NOMO-1 (cell line): ENCODE measurements around the gene PRPF19.
A peak's percentile ranks its signal among the peaks of the same experiment; 100 is the strongest.

Experiments
- DNase-seq, 2 experiments: peaks; one replicate each; lab custom pipeline; 2025; ENCODE audit not compliant: unreplicated experiment in 2 of 2; lab: John Stamatoyannopoulos, UW

Gene PRPF19

DNA sequence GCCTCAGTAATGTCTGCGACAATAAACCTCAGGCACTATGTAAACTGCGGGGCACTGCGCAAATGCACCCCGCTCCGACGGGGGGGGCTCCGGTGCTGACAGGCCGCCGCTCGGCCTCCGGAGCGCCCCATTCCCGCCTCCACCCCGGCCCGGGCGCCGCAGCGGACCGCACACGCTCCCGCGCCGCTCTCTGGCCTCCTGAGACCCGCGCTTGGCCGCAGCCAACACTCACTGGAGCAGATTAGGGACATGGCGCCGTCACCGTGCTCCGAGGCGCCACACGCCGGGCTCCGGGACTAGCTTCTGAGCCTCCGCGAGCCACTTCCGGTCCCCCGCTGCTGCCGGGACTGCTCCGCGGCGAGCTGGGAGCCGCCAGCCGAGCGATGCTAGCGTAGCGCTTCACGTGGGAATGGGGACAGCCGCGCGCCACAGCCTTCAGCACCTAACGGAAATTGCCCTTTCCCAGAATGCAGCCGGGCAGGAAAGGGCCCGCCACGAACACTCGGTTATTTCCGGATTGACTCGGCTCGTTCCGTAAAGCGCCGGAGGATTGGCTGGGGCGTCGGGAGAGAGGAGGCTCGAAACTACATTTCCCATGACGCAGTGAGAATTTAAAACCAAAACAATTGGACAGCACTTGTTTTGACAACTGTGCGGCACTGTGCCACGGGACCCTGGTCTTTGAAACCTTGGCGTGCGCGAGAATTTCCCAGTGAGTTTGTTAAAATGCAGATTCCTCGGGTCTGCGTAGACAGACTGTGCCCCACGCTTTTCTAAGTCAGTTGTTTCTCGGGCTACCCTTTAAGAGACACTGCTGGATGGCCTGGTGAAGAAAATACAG lies at the start of gene PRPF19:
TSS of gene PRPF19 (minus strand) at position 454 of the 841 bp plus-strand sequence. CDS start at position 251, 203 bp downstream.
- DNase-seq, result peak; percentile 97 to 98

DNA sequence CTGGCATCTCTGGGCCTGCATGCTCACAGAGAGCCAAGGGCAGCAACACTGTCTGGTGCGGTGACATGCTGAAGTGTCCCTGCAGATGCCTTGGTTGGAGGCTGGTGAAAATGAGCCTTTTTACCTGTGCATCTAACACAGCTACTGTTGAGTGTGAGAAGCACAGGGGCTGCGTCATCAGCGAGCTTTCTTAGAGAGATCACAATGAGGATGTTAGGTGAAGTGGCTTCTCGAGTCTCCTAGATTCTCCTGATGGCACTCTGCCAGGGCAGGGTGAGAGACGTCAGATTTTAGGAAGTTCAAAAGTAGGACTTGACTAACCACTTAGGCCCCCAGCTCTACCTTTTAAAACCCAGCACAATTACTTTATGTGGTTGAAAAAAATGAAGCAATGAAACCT lies 49.2 kb upstream of the PRPF19 start:
- peak in 1 of 2 experiments; percentile 11 for DNase-seq

DNA sequence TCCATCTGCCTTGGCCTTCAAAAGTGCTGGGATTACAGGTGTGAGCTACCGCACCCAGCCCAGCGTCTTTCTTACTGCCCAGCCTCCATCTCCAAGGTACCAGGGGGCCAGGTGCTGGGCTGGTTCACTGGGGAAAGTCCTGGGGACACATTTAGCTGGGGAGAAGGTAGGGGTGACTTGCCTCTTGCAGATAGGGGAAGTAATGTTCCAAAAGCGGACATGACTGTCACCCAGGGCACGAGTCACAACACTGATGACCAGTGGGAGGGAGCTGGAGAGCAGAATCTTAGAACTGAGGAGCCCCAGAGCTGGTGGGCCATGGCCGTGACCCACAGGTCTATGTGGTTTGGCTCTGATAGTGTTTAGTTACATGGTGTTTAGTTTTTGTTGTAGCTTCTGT lies 48.0 kb upstream of the PRPF19 start:
- peak; percentile 31 to 50 for DNase-seq

DNA sequence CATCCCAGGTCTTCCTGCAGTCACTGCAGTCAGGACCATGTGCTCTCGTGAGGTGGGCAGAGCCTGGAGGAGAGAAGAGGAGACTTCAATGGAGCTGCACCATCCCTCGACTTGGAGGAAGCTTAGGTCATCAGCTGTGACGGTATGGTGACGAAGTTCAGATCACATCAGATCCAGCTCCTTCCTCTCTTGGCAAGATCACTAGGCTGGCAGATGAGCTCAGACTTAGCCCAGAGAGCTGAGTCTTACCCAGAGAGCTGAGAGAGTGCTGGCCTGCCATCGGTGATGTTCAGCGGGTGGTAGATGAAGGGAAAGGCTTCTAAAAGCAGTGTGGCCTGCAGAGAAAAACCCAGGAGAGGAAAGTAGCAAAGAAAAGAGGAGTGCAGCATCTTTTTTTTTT lies 47.4 kb upstream of the PRPF19 start:
- DNase-seq, result no peak

DNA sequence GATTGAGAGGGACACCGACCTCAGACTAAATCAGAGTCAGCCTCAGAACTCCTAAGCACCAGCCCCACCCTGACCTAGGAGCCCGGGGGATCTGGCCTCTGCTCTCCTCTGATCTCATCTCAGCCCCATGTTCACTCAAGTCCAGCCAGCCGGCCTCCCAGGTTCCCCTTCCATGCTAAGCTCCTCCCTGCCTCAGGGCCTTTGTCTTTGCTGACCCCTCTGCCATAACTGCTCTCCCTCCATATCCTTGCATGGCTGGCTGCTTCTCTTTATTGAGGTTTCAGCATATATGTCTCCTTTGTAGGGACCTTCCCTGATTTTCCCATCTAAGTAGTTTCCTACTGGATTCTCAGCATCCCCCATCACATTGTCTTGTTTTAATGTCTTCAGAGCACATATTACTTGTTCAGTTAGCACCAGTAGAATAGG lies 46.4 kb upstream of the PRPF19 start:
- DNase-seq, result no peak

DNA sequence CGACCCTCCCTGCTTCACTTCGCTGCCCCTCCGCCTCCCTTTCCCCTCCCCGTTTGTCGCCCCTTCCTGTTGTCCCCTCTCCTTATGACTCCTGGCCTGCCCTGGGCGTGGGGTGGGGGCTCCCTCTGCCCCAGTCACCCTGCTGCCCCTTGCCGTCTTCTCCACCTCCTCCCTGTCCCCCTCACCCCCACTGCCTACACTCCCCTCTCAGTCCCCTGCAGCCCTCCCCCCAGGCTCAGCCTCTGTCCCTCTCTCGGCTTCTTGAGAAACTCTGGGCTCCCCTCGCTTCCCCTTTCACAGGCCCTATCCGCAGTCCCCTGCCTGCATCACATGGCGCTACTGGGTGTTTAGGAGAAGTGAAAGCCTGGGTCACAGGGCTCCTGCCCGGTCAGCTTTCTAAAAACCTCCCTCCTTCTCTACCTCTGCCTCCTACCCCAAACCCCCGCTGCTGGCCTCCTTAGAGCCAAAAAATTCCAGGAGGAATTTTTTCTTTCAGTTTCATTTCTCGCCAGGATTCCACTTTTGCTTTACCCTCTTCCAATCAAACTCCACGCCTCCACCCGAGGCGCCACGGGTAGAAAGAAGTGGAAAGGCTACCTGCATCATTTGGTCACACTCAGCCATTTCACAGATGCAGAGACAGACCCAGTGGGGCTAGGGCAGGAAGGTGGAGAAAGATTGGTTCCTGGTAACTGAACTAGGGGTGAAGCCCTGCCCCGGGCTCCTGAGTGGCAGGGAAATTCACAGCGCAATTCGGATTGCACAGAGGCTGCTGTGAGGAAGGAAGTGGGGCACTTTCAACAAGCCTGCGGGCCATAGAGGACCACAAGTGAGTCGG lies 45.7 kb upstream of the PRPF19 start, which contains the start of gene SLC15A3:
TSS of gene SLC15A3 (minus strand) at position 273 of the 838 bp plus-strand sequence. CDS start 625 bp downstream, outside the sequence.
- peak; percentile 92 to 96 for DNase-seq

DNA sequence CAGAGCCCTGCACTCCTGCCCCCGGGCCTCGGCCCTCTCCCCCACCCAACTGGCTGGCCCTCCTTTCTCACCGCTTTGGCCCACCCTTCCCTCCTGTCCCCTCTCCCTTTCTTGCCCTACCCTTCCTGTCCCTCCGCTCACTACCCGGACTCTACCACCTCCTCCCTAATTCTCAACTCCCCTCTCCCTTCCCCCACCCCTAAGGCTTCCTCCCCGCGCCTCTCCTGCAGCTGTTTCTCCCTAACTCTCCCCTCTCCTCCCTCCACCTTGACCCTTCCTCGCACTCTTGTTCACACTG lies 45.2 kb upstream of the PRPF19 start:
- DNase-seq, result peak in 1 of 2 experiments; percentile 20

DNA sequence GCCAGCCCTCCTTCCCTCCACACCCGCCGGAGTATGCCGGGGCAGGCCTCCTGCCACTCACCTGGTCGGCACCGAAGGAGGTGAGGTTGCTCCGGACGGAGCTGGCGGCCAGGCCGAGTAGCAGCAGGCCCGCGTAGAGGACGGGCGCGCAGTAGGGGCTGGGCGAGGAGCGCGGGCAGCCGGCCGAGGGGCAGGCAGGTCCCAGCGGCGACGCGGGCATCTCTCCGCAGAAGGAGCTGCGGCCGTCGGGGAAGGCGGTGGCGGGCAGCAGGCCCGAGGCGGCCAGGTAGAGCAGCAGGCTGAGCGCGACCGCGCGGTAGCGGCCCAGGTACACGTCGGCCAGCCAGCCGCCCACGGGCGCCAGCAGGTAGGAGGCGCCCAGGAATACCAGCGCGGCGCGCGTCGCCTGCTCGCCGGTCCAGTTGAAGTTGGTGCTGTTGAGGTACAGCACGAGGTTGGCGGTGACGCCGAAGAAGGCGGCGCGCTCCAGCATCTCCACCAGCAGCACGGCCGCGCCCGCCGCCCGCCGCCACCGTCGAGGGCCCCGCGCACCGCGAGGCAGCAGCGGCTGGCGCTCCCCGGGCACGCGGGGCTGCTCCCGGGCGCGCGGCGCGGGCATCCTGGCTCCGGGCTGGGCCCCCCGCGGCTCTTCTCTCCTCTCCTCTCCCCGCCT lies 44.7 kb upstream of the PRPF19 start:
- peak in 1 of 2 experiments; percentile 30 for DNase-seq

DNA sequence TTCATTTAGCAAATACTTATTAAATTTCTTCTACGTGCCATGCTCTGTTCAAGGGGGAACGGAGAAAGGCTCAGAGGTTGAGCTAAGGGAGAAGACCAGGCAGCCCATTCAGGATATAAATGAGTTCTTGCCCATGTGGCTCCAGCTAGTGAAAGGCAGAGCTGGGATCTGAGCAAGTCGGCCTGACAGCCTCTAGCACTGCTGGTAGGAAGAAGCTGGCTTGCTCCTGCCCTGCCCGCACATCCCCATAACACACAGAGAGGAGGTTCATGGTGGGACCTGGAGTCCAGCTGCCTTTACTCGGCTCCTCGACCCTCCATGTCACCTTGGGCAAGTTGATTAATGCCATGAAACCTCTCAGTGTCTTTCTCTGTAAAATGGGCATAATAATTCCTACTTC lies 43.6 kb upstream of the PRPF19 start:
- no peak for DNase-seq

DNA sequence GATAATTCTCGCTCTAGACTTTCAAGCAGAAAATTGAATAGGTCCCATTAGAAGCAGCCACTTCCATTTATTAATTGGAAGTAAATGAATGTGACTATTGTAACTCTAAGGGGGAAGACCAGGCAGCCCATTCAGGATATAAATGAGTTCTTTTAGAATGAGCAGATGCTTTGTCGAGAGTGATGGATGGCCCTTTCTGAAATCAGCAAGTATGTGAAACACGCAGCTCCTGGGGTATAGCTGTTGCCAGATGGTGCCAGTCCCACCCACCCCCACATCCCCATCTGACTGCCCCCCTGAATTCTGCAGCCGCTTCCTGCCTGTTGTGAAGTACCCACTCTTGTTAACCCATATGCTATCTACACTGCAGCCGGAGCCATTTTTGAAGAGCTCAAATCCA lies 41.9 kb upstream of the PRPF19 start:
- DNase-seq, result no peak

DNA sequence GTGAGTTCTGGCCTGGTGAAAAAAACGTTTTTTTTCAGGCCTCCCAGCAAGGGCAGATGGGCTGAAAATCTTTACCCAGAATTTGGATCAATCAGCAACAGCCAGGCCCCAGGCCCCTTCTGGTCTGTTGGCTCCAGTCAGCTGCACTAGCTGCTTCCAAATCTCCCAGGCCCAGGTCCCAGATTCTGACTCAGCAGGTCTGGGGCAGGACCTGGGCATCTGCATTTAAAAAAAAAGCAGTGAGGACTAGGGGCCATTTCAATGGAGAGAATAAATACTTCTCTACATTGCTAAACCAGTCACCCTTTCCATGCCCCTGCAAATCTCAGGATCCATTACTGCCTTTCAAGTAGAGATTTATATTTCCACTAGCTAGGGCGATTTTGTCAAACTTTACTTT lies 41.3 kb upstream of the PRPF19 start:
- DNase-seq, result no peak

DNA sequence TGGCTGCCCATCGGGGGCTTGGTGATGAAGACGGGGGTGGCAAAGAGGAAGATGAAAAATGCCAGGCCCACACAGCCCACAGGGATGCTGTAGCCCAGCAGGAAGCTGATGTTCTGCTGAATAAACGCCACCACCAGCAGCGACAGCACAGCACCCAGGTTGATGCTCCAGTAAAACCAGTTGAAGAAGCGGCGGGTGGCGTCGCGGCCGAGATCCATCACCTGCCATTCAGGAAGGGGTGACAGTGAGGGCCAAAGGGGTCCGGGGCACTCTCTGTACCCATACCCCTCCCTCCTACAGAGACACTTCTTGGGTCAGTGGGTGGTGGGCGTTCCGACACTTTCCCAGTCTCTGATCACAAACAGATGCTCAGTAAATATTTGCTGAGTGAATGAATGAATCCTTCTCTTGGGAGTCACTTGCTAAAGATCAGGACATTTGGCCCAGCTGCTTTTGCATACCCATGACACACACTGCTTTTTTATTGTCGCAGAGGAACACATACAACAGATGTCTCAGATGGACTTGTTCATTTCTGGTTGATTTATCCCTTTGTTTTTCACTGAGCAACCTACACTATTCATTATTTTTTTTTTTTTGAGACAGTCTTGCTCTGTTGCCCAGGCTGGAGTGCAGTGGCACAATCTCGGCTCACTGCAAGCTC lies 40.3 kb upstream of the PRPF19 start:
- DNase-seq, result no peak

DNA sequence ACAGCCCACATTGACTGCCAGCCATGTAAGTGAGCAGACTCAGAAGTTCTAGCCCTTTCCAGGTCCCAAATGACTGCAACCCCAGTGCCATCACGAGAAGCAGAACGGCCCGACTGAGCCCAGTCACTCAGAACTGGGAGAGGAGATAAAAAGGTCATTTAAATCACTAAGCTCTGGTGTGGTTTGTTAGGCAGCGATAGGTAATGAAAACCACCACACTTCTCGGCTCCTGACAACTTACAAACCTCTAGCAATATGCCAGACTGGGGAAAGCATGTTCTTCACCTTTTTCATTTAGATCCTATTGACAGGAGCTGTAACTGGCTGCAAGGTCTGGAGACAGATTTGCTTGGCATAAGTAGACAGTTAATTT lies 38.9 kb upstream of the PRPF19 start:
- DNase-seq, result no peak

DNA sequence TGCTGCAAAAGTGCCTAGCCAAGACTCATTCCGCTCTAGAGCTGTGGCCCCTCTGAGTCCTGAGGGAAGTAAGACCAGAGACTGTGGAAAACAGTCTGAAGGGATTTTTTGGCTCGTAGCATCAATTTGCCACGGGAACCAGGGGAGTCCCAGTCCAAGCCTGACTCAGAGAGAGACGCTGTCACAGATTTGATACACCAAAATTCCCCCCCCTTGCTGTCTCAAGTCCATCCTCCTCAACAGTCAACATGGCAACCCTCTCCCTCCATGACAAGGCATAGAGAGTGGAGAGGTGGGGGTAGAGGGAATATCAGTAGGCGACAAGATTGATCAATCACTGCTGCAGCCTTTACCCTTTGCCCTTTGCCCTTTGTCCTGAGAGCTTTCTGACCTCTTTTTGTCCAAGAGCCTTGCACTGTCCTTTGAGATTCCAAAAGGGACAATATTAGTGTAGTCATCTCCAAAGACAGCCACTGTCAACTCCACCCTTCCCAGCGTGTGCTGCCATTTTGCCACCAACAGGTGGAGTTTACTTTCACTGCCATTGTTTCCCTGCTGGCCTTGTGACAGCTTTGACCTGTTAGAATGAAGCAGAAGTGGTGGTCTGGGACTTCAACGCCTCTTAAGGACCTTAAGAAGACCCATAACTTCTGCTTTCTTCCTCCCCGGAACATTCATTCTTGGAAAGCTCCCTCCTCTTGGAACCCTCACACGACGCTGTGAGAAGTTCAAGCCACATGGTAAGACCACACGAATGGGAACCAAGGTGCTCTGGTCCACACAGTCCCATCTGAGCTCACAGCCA lies 38.3 kb upstream of the PRPF19 start:
- no peak for DNase-seq

DNA sequence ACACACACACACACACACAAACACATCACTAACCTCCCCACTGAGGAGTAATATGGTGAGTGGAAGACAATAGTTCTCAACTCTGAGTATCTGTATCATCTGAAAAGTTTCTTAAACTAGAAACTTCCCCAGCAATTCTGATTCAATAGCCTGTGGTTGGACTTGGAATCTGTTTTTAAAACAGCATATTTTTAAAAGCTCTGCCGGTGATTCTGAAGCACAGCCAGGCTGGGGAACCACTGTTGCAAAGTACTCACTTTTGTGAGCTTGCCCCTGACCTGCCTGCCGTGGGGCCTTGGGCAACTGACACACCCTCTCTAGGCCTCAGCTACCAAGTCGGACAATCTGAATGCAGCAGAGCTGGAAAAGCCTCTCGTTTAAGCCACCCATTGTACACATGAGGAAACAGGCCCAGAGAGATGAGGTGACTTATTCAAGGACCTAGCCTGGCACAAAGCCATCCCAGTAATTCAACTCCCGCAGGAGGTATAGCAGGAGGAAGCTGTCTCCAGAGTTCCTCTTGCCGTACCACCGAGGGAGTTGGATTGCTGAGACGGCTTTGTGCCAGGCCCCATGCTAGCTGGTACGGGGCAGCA lies 36.7 kb upstream of the PRPF19 start:
- no peak for DNase-seq

DNA sequence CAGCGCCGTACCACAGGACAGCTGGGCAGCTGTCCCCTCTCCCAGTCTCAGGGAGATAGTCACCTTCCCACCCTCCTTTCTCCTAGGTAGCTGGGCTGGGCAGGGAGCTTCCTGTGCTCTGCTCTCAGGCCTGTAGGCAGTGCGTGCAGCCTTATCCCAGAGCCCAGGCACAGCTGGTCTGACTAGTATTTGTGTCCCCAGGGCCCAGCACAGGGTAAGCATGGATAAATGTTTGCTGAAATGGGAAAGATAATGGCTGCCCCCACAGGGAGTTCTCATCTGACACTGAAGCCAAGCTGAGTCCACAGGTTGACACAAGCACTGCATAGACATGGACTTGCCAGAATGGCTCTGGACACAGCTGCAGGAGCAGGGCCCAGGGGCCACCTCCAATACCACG lies 35.8 kb upstream of the PRPF19 start:
- DNase-seq, result no peak

DNA sequence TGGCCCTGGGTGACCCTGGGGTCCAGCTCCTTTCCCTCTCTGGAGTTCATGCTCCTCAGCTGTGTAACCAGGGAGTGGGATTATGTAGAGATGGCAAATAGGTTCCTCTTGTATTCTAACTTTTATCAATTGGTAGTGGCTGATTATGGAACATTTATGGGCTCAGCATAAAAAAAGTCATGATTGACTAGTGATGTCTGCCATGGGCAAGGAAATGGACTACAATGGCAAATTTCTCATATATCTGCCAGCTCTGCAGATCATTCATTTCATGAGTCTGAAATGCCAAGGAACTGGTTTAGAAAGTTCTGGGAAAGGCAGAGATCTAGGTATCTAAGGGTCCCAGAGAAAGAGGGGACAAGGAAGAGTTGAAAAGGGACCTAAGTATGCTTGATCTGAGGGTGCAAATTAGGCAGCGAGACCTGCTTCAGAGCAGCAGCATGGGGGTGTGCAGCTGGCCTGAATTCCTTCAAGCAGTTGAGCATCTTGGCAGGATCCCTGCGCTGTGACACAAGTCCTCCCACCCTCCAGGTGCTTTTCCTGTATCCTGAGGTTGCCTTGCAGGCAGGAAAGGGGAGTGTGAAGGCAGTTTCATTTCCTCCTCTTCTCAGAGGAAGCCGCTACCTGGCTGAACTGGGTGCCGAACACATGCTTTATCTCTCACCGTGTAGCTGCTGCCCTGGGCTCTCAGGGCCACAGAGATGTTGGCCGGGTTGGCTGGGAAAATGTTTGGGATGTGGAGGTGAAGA lies 35.2 kb upstream of the PRPF19 start:
- DNase-seq, result no peak

DNA sequence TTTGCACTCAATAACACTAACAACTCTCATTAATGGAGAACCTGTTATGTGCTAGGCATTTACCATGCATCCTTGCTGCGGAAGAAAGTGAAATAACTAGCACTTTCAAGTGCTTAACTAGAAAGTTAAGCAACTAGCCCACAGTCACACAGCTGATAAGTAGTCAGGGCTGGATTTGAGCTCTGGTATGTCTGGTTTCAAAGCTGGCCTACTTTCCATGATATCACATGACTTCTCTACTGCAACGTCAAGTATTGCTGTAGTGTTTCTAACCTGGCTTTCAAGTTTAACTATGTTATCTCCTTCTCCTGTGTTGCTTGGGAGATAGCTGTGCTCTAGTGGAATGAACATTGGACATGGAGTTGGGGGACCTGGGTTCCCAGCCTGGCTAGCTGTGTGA lies 33.5 kb upstream of the PRPF19 start:
- no peak for DNase-seq

DNA sequence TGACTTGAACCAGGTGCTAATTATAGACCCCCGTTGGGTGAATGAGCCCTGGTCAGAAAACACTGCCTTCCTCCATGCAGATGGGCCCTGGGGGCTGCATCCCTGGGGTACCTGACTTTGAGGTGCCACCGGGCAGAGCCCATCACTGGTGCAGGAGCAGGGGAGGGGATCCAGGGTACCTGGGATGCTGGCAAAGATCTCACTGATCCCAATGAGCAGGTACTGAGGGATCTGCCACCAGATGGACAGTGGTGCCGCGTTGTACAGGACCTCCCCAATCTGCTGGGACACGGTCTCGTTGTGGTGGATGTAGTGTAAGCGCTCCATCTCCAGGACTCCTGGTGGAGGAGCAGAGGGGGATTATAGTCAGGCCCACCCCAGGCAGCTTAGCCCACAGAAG lies 32.9 kb upstream of the PRPF19 start:
- DNase-seq, result no peak
